GM18868 (cell line): ENCODE results near the gene SPEM2.

ENCODE experiments used
- ATAC-seq: cut with Tn5 transposase; IDR thresholded peaks from one replicate; pipeline ENCODE4 v1.9.1; 2021; ENCODE audit warnings: mild to moderate bottlenecking, moderate library complexity; ENCODE audit not compliant: unreplicated experiment

The SPEM2 gene

GRCh38 chr17:7440113-7440833 lies 14.9 kb downstream of the SPEM2 start:
- no peak for ATAC-seq

GRCh38 chr17:7440834-7441195 lies 15.4 kb downstream of the SPEM2 start:
- no peak for ATAC-seq

GRCh38 chr17:7441266-7441665 lies 15.8 kb downstream of the SPEM2 start:
- no peak for ATAC-seq

GRCh38 chr17:7442142-7442541 lies 16.7 kb downstream of the SPEM2 start:
- no peak for ATAC-seq

- ATAC-seq: no peak
Measured at GRCh38 chr17:7443499-7444485, 18.4 kb downstream of the SPEM2 start.

GRCh38 chr17:7444682-7445618 lies 19.5 kb downstream of the SPEM2 start, which contains the start of gene CHRNB1:
TSS of gene CHRNB1 (plus strand) at chr17:7445061. CDS start at chr17:7445128, 67 bp downstream.
- ATAC-seq: no peak

- no peak for ATAC-seq
Measured at GRCh38 chr17:7445619-7445968, 20.2 kb downstream of the SPEM2 start.

GRCh38 chr17:7448461-7448860 lies 23.0 kb downstream of the SPEM2 start:
- no peak for ATAC-seq

GRCh38 chr17:7459961-7460545 lies 34.6 kb downstream of the SPEM2 start:
- ATAC-seq: no peak

- ATAC-seq: no peak
Measured at GRCh38 chr17:7460850-7461660, 35.6 kb downstream of the SPEM2 start.

GRCh38 chr17:7462474-7463371 lies 37.3 kb downstream of the SPEM2 start:
- ATAC-seq: no peak

- ATAC-seq: no peak
Measured at GRCh38 chr17:7463372-7463846, 38.0 kb downstream of the SPEM2 start.

- ATAC-seq: no peak
Measured at GRCh38 chr17:7464081-7464480, 38.7 kb downstream of the SPEM2 start.

- no peak for ATAC-seq
Measured at GRCh38 chr17:7465597-7466275, 40.3 kb downstream of the SPEM2 start.

- no peak for ATAC-seq
Measured at GRCh38 chr17:7466318-7466638, 40.9 kb downstream of the SPEM2 start.

- ATAC-seq: no peak
Measured at GRCh38 chr17:7466639-7467341, 41.4 kb downstream of the SPEM2 start.

- ATAC-seq: no peak
Measured at GRCh38 chr17:7467498-7467897, 42.1 kb downstream of the SPEM2 start.

GRCh38 chr17:7468290-7468689 lies 42.9 kb downstream of the SPEM2 start:
- ATAC-seq: no peak
